ENCODE data around the gene PLEKHA1.

- TF ChIP-seq CTCF (IDR thresholded peaks at IDR 0.05) (peak in 1 of 7 experiments; percentile 23), POLR2A (IDR thresholded peaks at IDR 0.05) (no peak)
Observed at GRCh38 chr10:122461729-122462532, 87.4 kb downstream of the PLEKHA1 start.
